GM18505 (cell line): ENCODE measurements around the gene GPR157.

Experiments used
- ATAC-seq: cut with Tn5 transposase; IDR thresholded peaks from one replicate; pipeline ENCODE4 v1.9.1; 2021; ENCODE audit not compliant: unreplicated experiment
- POLR2A ChIP-seq: IDR thresholded peaks from 4 replicates; pipeline ENCODE4 v1.6.1; 2011; ENCODE audit warnings: borderline replicate concordance; ENCODE audit not compliant: insufficient read depth, insufficient read length; ENCODE audit errors: extremely low read depth

The GPR157 gene

DNA sequence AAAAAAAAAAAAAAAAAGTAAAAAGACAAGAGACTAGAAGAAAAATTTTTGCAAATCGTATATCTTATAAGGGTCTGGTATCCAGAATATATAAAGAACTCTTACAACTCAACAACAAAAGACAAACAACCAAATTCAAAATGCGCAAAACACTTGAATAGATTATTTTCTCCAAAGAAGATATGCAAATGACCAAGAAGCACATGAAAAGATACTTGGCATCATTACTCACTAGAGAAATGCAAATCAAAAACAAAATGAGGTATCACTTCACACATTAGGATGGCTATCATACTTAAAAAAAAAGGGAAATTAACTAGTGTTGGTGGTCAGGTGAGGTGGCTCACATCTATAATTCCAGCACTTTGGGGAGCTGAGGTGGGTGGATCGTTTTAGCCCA lies 47.4 kb downstream of the GPR157 start:
- no peak for ATAC-seq
- no peak for TF ChIP-seq POLR2A

GRCh38 chr1:9080705-9081291 lies 48.1 kb downstream of the GPR157 start:
- no peak for TF ChIP-seq POLR2A
- ATAC-seq = no peak

GRCh38 chr1:9079988-9080704 lies 48.8 kb downstream of the GPR157 start:
- ATAC-seq = no peak
- no peak for TF ChIP-seq POLR2A

DNA sequence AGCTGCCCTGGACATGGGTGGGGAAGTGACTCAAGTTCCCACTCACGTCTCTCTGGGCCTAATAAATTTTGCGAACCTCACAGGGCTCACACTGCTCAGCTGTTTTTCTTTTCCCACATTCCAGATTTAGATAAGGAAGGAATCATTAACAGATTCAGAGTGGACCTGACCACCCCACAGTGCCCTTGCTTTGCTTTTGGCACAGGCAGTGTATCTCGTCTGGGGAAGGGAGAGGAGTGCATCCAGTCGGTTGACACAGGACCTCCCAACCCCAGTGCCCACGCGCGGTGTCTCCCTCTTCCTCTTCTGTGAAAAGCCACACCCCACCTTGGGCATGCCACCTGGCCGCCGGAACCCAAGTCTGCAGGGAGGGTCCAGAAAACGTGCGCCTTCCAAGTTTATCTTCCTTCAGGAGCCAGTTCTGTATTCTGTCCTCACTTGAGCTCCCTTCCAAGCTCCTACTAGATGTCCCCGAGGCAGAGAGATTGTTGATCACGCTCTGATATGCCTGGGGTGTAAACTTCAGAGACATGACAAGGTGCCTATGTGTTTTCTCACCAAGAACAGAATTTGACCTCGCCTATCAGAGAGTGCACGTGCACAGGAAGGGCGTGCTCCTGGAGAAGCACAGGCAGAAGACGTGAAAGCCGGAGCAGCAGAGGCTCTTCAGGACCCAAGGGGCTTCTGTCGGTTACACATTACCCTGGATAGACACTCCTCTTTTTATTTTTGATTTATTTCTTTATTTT lies 50.0 kb downstream of the GPR157 start:
- ATAC-seq = no peak
- TF ChIP-seq POLR2A = no peak

- no peak for ATAC-seq
- no peak for TF ChIP-seq POLR2A
Observed at GRCh38 chr1:9078015-9078751, 50.7 kb downstream of the GPR157 start.

DNA sequence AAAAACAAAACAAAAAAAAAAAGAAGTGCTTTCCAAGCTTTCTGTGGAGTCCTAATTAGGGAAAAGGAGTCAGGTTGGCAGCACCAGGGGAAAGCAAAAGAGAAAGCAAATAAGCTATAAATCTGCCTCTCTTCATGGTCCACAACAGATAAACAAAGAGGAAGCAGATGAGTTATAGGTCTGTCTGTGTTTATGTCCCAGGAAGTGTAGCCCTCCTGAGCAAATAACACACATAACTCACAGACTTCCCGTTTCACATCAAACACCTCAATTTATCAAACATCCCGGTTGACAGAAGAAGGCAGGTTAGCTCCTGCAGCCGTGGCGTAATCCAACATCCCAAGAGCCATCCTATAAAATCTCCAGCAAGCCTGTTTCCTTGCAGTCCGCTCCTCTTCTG lies 53.9 kb downstream of the GPR157 start:
- no peak for ATAC-seq
- no peak for TF ChIP-seq POLR2A

- no peak for TF ChIP-seq POLR2A
Observed at GRCh38 chr1:9073143-9073542, 55.8 kb downstream of the GPR157 start.

DNA sequence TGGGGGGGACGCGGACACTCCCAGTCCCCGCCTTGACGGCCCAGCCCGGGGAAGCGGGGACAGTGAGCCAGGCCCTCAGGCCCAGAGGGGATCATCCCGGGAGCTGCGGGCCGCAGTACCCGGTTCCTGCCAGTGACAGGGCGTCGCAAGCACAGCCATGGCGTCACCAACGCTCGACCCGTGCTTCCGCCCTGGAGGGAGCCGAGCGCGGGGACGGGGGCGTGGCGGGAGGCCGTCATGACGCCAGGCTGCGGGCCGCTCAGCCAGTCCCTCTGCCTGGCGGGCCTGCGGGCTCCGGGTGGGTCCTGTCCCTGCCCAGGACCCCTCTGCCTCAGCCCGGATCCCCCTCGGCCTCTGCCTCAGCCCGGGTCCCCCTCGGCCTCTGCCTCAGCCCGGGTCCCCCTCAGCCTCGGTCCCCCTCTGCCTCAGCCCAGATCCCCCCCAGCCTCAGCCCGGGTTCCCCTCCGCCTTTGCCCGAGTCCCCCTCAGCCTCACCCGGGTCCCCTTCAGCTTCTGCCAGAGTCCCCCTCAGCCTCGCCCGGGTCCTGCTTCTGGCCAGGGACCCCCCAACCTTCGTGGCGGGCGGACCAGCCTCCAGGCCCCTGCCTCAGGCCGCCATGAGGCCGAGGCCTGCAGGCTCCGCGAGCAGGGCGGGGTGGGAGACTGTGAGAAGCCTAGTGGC lies 57.2 kb downstream of the GPR157 start:
- no peak for TF ChIP-seq POLR2A
- no peak for ATAC-seq

More at GRCh38 chr1:9073143-9073542, 55.8 kb downstream of the GPR157 start:
- no peak for ATAC-seq

- no peak for ATAC-seq
- TF ChIP-seq POLR2A = no peak
Observed at GRCh38 chr1:9070486-9070885, 58.4 kb downstream of the GPR157 start.

- peak; percentile 69 for TF ChIP-seq POLR2A
- peak; percentile 81 for ATAC-seq
Observed at GRCh38 chr1:9069326-9070100, 59.4 kb downstream of the GPR157 start, which contains the start of gene SLC2A5. Gene SLC2A5 (minus strand): TSS chr1:9069635. CDS start chr1:9069536, 99 bp downstream.

GRCh38 chr1:9068981-9069325 lies 59.9 kb downstream of the GPR157 start:
- TF ChIP-seq POLR2A = no peak
- ATAC-seq = no peak
